ENCODE data around the gene PLEKHH2.

DNA sequence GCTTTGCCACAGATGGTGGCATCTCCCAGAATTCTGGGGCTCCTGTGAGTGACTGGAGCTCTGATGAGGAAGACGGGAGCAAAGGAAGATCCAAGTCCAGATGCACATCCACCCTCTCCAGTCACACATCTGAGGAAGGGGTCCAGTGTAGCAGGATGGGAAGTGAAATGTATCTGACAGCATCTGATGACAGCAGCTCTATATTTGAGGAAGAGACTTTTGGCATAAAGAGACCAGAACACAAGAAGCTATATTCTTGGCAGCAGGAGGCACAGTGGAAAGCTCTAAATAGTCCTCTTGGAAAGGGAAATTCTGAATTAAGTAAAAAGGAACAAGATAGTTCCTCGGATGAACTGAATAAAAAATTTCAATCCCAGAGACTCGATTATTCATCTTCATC is 62.7 kb downstream of the PLEKHH2 start:
- TF ChIP-seq, protein P1, sequence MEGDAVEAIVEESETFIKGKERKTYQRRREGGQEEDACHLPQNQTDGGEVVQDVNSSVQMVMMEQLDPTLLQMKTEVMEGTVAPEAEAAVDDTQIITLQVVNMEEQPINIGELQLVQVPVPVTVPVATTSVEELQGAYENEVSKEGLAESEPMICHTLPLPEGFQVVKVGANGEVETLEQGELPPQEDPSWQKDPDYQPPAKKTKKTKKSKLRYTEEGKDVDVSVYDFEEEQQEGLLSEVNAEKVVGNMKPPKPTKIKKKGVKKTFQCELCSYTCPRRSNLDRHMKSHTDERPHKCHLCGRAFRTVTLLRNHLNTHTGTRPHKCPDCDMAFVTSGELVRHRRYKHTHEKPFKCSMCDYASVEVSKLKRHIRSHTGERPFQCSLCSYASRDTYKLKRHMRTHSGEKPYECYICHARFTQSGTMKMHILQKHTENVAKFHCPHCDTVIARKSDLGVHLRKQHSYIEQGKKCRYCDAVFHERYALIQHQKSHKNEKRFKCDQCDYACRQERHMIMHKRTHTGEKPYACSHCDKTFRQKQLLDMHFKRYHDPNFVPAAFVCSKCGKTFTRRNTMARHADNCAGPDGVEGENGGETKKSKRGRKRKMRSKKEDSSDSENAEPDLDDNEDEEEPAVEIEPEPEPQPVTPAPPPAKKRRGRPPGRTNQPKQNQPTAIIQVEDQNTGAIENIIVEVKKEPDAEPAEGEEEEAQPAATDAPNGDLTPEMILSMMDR (IDR thresholded peaks at IDR 0.05) = no peak
- no peak for TF ChIP-seq POLR2A (IDR thresholded peaks at IDR 0.05)

All from body of pancreas (tissue), 4 donors.